GM12874 (cell line): Measurements from ENCODE around the gene FOXRED1.

ENCODE experiments used
- TF ChIP-seq, protein P1 (sequence below): IDR thresholded peaks from 2 replicates; pipeline ENCODE4 v1.5.1; 2011; ENCODE audit warnings: low read depth, mild to moderate bottlenecking, control low read depth, low read length, moderate library complexity; ENCODE audit not compliant: insufficient read depth

Gene FOXRED1

DNA sequence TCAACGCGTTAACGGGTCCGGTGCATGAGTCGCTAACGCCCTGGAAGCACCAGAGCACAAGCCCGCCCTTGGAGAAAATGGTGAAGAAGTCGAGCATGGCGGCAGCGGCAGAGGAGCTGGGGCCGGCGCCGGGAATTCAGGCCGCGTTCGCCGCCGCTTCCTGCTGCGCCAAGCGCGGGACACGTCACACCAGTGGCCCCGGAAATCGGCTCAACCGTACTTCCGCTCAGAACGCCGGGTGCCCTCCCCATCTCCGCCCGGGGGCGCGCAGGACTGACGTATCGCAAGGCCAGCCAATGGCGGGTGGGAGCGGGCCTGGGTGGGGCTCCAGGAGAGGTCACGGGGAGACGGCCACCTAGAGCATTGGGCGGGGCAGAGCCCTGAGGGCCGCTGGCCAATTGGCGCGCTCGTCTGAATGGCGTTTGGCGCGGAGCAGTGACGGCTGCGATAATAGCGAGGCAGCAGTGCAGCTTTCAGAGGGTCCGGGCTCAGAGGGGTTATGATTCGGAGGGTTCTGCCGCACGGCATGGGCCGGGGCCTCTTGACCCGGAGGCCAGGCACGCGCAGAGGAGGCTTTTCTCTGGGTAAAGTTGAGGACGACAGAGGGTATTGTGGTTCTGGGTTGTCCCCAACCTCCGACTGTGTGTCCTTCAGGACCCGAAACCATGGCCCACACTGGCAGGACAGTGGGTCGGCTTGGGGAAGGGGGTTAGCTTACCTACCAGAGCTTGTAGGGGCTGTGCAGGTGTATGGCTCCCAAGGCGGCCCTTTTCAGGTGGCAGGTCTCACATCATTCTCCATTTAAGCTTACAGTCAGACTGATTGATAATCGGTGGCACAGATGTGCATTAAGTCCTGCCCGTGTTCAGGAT lies at the start of gene FOXRED1, which contains the start of gene SRPRA:
Gene FOXRED1, plus strand, starts transcription at position 447 of the 872 bp plus-strand sequence. Its CDS starts 53 bp downstream, at position 500.
Gene SRPRA, minus strand, starts transcription at position 188 of the 872 bp plus-strand sequence. Its CDS starts 91 bp downstream, at position 97.
- TF ChIP-seq, protein P1, sequence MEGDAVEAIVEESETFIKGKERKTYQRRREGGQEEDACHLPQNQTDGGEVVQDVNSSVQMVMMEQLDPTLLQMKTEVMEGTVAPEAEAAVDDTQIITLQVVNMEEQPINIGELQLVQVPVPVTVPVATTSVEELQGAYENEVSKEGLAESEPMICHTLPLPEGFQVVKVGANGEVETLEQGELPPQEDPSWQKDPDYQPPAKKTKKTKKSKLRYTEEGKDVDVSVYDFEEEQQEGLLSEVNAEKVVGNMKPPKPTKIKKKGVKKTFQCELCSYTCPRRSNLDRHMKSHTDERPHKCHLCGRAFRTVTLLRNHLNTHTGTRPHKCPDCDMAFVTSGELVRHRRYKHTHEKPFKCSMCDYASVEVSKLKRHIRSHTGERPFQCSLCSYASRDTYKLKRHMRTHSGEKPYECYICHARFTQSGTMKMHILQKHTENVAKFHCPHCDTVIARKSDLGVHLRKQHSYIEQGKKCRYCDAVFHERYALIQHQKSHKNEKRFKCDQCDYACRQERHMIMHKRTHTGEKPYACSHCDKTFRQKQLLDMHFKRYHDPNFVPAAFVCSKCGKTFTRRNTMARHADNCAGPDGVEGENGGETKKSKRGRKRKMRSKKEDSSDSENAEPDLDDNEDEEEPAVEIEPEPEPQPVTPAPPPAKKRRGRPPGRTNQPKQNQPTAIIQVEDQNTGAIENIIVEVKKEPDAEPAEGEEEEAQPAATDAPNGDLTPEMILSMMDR, result no peak

DNA sequence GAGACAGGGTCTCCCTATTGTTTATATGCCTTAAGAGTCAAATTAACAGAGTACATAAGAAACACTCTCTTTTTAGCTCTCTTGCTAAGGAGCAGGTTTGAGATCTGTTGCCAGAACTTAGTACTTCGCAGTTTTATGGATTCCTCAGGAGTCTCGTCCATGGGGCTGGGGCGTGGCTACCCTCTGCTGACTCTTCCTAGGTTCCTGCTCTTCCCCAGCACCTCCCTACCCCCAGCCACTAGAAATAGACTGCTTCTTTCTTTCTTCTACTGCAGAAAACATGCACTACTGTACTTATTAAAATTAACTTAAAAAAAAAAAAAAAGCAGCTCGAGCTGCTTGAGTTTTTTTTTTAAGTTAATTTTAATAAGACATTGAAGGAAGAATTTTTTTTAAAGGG lies 49.4 kb upstream of the FOXRED1 start:
- TF ChIP-seq, protein P1, result no peak

DNA sequence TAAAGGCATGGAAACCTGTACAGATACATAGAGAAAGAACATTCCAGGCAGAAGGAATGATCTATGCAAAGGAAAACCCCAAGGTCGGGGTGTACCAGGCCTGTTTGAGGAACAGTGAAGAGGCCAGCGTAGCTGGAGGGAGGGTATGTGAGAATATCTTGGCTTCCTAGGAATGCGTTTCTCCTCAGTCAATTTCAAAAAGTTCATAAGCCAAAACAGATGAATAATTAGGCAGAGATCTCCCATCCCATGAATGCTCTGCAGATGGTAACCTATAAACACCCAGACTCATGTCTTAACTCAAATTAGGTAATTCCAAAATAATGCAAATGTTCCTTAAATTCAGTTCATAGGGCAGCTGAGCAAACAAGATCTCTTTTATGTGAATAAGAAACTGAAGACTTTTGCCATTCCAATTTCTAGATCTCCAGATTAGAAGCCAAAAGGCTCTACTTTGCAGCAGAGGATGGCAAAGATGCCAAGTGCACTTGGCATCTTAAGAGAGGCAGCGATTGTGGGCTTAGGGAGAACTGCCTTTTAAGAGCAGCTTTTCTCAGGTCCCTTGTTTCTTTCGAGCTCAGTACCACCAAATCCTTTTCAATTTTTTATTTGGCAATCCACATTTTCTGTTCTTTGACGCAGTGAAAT lies 44.2 kb upstream of the FOXRED1 start:
- TF ChIP-seq, protein P1, result no peak

DNA sequence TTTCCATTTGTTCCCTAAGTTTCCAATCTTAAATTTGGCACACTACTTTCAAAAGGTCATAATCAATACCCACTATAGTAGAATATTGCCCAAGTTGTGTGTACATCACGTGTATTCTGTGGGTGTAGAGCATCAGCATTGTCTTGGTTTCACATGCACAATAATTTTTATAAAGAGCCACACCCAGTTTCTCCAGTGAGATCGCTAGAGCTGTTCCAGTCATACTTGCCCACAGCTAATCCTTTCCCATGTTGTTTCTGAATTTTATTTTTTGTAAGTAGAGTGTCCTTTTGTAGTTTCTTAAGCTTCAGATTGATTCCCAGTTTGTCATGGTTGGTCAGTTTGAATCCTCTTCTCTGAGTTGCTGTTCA lies 43.7 kb upstream of the FOXRED1 start:
- TF ChIP-seq, protein P1, result no peak

DNA sequence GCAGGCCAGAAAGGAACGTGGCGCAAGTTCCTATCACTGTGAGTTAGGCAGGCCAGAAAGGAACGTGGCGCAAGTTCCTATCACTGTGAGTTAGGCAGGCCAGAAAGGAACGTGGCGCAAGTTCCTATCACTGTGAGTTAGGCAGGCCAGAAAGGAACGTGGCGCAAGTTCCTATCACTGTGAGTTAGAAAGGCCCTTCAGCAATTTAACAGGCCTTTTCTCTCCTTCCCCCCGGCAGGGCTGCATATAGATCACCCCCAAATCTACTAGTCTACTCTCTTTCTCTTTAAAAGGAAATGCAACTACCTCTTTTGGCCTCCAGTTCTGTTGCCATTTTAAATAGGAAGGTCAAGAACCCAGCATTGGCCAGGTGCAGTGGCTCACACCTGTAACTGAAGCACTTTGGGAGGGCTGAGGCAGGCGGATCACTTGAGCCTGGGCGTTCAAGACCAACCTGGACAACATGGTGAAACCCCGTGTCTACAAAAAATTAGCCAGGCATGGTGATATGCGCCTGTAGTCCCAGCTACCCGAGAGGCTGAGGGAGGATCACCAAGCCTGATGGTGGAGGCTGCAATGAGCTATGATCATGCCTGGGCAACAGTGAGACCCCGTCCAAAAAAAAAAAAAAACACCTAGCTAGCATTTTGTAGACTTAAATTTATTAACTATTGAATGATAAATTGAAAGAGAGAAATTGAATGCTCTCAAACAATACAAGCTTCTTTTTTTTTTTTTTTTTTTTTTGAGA lies 42.4 kb upstream of the FOXRED1 start:
- TF ChIP-seq, protein P1, result no peak

- TF ChIP-seq, protein P1, result no peak
Measured at GRCh38 chr11:126229858-126230540, 39.0 kb upstream of the FOXRED1 start.
